Transverse colon (tissue), 4 donors: ENCODE data around the gene CCDC141. TPM values are rescaled to one million over a fixed set of nuclear protein-coding genes. Genes with fewer than 3 reads are reported as not detected.

Source experiments
- DNase-seq: peaks from one replicate; pipeline ENCODE4 v3.0.0-alpha.2; 2019
- H3K27ac ChIP-seq, 4 donors: fragments of 200-600 bp; sonication (generic); 2 replicates each; pipeline ENCODE4 v1.5.1; 2016 to 2018; ENCODE audit warnings: inconsistent platforms in 4 of 4
- H3K27me3 ChIP-seq: fragments of 200-600 bp; sonication (generic); 2 replicates; pipeline ENCODE4 v1.5.1; 2017; ENCODE audit warnings: inconsistent platforms
- H3K36me3 ChIP-seq, 4 donors: fragments of 200-600 bp; sonication (generic); 2 replicates each; pipeline ENCODE4 v1.5.1; 2017 to 2019; ENCODE audit warnings: inconsistent platforms in 4 of 4
- H3K4me1 ChIP-seq, 4 donors: fragments of 200-600 bp; sonication (generic); 2 replicates each; pipeline ENCODE4 v1.5.1; 2017 to 2020; ENCODE audit warnings: inconsistent platforms in 4 of 4
- H3K4me3 ChIP-seq, 4 donors: fragments of 200-600 bp; sonication (generic); 1 replicate in 1 of 4; 2 replicates in 3 of 4; pipeline versions ENCODE4 v1.5.1 to v1.6.1; 2017 to 2019; ENCODE audit warnings: inconsistent platforms in 4 of 4
- H3K9me3 ChIP-seq, 2 donors: fragments of 200-600 bp; sonication (generic); 2 replicates each; pipeline ENCODE4 v1.5.1; 2017 to 2019; ENCODE audit warnings: inconsistent platforms in 2 of 2
- EP300 ChIP-seq: sonication (generic); formaldehyde crosslinking; IDR thresholded peaks from one replicate; pipeline ENCODE4 v1.6.1; 2017; ENCODE audit warnings: antibody characterized with exemption, low read depth
- POLR2A ChIP-seq: fragments of 450-650 bp; IDR thresholded peaks from one replicate; pipeline ENCODE4 v1.6.1; 2016; ENCODE audit warnings: antibody characterized with exemption, mild to moderate bottlenecking, moderate library complexity
- POLR2AphosphoS5 ChIP-seq, 3 donors: sonication (generic); formaldehyde crosslinking; IDR thresholded peaks; one replicate each; pipeline ENCODE4 v1.6.1; 2016; ENCODE audit warnings: antibody characterized with exemption in 3 of 3
- WGBS, 2 donors: methylation state at CpG; one replicate each; pipeline ENCODE4 v1.1.5; 2018; ENCODE audit warnings: low coverage in 1 of 2; 5-methylcytosine and 5-hydroxymethylcytosine counted together
- in situ Hi-C, 4 donors: fragments of 200-750 bp; cut with MboI; loops; one replicate each; pipeline versions ENCODE4 v1.15.0 to v1.15.1; 2017; ENCODE audit warnings: low sequenced_read_pairs in 3 of 4, low pct_ligation_motif_present in 1 of 4, low pct_unique_long_range_greater_than_20kb in 1 of 4
- intact Hi-C: fragments of 100-400 bp; cut with DNase I; formaldehyde crosslinking; loops from one replicate; pipeline ENCODE4 v1.15.1; 2023; ENCODE audit warnings: low total_unique reads
- total RNA-seq, 4 donors: library from RNA; depleted of rRNA; stranded (reverse); fragments of >200 nt; gene quantifications; one replicate each; pipeline ENCODE4 v1.1.0, GENCODE V29; 2016
- TF ChIP-seq, protein P1 (sequence below), 5 experiments: fragments of 200-600 bp in 3 of 5; fragments of 450-650 bp in 2 of 5; sonication (generic) in 3 of 5; IDR thresholded peaks; 1 replicate in 2 of 5; 2 replicates in 3 of 5; pipeline ENCODE4 v1.5.1; 2016 to 2017; ENCODE audit warnings: antibody characterized with exemption in 5 of 5, inconsistent platforms in 3 of 5, mild to moderate bottlenecking in 2 of 5, moderate library complexity in 1 of 5

CCDC141 gene
- total RNA-seq, 4 donors from 2014 or later = 0.40 to 8.6 (median 2.4) TPM

DNA sequence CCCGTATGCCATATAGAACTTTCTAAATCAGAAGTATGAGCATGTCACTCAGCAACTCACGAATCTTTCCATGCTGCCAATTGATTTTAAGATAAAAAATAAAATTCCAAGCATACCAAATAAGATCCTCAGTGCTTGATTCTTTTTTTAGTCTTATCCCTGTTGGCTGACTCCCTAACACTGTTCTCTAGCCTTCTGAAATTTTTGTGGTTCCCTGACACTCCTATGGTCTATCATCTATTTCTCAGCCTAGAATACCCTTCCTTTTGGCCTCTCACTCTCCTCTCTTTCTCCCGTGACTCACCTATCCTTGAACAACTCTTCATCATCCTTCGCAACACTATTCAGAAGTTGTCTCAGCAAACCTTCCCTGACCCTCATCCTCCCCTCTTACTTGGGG lies 50.5 kb downstream of the CCDC141 start:
- Histone ChIP-seq H3K36me3 (no peaks in the 10 kb centered on the region), H3K27ac (no peak overlapping the region), H3K9me3 (no peaks in the 10 kb centered on the region), H3K4me3 (no peak overlapping the region), H3K27me3 (no peaks in the 10 kb centered on the region), H3K4me1 (no peaks in the 10 kb centered on the region)
- in situ Hi-C loops = no loop called here
- WGBS, 2 donors = 75 to 84% methylated on average over 3 to 4 of the region's 4 CpGs
- no peak for DNase-seq
- no peak for TF ChIP-seq POLR2A
- no peak for TF ChIP-seq POLR2AphosphoS5 (IDR thresholded peaks at IDR 0.05)
- TF ChIP-seq EP300 = no peak
- TF ChIP-seq, protein P1, sequence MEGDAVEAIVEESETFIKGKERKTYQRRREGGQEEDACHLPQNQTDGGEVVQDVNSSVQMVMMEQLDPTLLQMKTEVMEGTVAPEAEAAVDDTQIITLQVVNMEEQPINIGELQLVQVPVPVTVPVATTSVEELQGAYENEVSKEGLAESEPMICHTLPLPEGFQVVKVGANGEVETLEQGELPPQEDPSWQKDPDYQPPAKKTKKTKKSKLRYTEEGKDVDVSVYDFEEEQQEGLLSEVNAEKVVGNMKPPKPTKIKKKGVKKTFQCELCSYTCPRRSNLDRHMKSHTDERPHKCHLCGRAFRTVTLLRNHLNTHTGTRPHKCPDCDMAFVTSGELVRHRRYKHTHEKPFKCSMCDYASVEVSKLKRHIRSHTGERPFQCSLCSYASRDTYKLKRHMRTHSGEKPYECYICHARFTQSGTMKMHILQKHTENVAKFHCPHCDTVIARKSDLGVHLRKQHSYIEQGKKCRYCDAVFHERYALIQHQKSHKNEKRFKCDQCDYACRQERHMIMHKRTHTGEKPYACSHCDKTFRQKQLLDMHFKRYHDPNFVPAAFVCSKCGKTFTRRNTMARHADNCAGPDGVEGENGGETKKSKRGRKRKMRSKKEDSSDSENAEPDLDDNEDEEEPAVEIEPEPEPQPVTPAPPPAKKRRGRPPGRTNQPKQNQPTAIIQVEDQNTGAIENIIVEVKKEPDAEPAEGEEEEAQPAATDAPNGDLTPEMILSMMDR (IDR thresholded peaks at IDR 0.05) = no peak
- intact Hi-C loops = no loop called here

DNA sequence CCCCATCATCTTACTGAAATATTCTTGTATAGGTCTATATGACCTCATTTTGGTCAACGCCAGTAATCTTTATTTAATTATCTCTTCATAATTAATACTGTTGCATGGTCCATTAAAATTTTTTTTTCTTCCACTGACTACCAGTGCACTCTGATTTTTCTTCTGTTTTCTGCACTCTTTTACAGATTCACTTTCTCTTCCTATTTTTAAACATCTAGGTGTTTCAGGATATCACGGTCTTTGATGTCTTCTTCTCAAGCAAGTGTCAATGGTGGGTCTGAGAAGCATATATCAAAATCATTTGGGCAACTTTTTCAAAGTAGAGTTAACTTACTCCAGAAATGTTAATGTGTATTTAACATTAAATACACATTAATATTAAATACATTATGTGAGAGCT lies 51.4 kb downstream of the CCDC141 start:
- H3K4me3 ChIP-seq = no peak overlapping the region
- 83 to 88% methylated on average over 2 of the region's 2 CpGs for WGBS, 2 donors
- H3K27ac ChIP-seq = no peak overlapping the region
- H3K36me3 ChIP-seq = no peaks in the 10 kb centered on the region
- TF ChIP-seq POLR2A = no peak
- no peak for TF ChIP-seq POLR2AphosphoS5 (IDR thresholded peaks at IDR 0.05)
- no peak for TF ChIP-seq EP300
- TF ChIP-seq, protein P1 (IDR thresholded peaks at IDR 0.05) = no peak
- no peaks in the 10 kb centered on the region for H3K27me3 ChIP-seq
- H3K4me1 ChIP-seq = no peaks in the 10 kb centered on the region
- DNase-seq = no peak
- in situ Hi-C loops (no loop called here), intact Hi-C loops (no loop called here)
- H3K9me3 ChIP-seq = no peaks in the 10 kb centered on the region

DNA sequence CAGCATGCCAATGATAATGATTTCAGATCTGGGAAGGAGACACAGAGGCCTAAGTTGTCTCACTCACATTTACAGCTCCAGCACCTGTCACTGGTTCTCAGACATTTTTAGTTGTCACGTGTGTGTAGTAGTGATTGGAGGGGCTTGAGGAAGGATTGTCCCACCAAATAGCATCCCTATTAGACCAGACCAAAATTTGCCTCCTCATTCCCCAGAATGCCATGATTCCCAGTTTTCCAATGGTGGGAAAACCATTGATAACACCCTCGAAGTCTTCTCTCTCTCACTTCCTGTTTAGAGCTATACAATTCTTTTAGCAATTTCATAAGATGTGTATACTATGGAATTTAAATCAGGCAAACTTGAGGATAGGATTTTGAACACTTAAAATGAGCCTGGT lies 52.5 kb downstream of the CCDC141 start:
- H3K9me3 ChIP-seq = no peaks in the 10 kb centered on the region
- WGBS, 2 donors = 77 to 86% methylated on average over 1 to 2 of the region's 2 CpGs

DNA sequence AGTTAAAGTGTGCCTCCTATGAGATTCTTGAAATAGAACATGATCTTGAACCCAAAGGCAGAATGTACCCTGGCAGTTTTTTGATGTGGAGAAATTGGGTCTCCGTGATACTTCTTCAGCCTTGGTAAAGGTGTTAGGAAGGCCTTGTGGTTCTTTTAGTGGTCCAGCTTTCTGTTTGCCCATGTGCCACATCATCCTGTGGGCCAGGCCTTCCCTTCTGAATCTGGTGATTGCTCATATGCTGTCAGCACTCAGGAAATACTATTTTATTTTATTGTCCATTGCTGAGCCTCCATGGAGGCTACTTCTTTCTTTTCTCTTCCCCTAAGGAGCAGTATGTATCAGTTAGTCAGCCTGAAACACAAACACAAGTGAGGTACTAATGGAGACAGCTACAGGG lies 52.9 kb downstream of the CCDC141 start:
- intact Hi-C loops = no loop called here
- 78 to 100% methylated on average over 1 of the region's 1 CpG for WGBS, 2 donors
- H3K4me3 ChIP-seq = no peak overlapping the region

More for the DNA sequence above, 52.5 kb downstream of the CCDC141 start:
- no peak overlapping the region for H3K27ac ChIP-seq
- H3K27me3 ChIP-seq = no peaks in the 10 kb centered on the region
- TF ChIP-seq POLR2AphosphoS5 (IDR thresholded peaks at IDR 0.05) (no peak), POLR2A (no peak), EP300 (no peak)
- TF ChIP-seq, protein P1 (IDR thresholded peaks at IDR 0.05) = no peak
- no peaks in the 10 kb centered on the region for H3K36me3 ChIP-seq
- H3K4me3 ChIP-seq = no peak overlapping the region
- no peak for DNase-seq
- H3K4me1 ChIP-seq = no peaks in the 10 kb centered on the region
- in situ Hi-C loops (no loop called here), intact Hi-C loops (no loop called here)

More for the DNA sequence above, 52.9 kb downstream of the CCDC141 start:
- in situ Hi-C loops = no loop called here
- Histone ChIP-seq H3K27me3 (no peaks in the 10 kb centered on the region), H3K4me1 (no peaks in the 10 kb centered on the region), H3K9me3 (no peaks in the 10 kb centered on the region), H3K27ac (no peak overlapping the region), H3K36me3 (no peaks in the 10 kb centered on the region)
- TF ChIP-seq EP300 = no peak
- TF ChIP-seq POLR2AphosphoS5 (IDR thresholded peaks at IDR 0.05) = no peak
- TF ChIP-seq, protein P1 (IDR thresholded peaks at IDR 0.05) = no peak
- no peak for TF ChIP-seq POLR2A
- no peak for DNase-seq
